ENCODE measurements around the gene LDLRAD3. TPM values are rescaled to one million over a fixed set of nuclear protein-coding genes. Genes with fewer than 3 reads are reported as not detected.

LDLRAD3 gene
- total RNA-seq, 2 experiments from 2014 or later, result 0.12 to 0.24 TPM

DNA sequence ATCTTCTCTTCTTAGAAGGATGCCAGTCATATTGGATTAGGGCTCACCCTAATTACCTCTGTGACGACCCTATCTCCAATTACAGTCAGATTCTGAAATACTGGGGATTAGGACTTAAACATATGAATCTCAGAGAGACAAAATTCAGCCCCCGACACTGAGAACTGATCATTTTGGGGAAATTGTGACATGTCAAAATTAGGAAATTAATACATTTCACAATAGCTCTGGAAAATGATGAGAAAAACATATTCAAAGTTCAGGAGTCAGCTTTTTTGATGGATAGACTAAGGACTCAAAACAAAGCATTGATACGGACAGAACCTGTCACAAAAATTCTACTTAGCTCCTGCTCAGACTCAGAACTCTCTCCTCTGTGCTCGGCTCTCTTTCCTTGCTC lies 304.6 kb downstream of the LDLRAD3 start:
- no peak overlapping the region for H3K4me3 Mint-ChIP-seq
- H3K27me3 Mint-ChIP-seq, result peaks cover 51% of the 10 kb centered on the region
- no peaks in the 10 kb centered on the region for H3K9me3 Mint-ChIP-seq
- no peaks in the 10 kb centered on the region for H3K36me3 Mint-ChIP-seq
- DNase-seq, result no peak
- H3K4me1 Mint-ChIP-seq, result peaks cover 6% of the 10 kb centered on the region
- no peak overlapping the region for H3K27ac Mint-ChIP-seq

DNA sequence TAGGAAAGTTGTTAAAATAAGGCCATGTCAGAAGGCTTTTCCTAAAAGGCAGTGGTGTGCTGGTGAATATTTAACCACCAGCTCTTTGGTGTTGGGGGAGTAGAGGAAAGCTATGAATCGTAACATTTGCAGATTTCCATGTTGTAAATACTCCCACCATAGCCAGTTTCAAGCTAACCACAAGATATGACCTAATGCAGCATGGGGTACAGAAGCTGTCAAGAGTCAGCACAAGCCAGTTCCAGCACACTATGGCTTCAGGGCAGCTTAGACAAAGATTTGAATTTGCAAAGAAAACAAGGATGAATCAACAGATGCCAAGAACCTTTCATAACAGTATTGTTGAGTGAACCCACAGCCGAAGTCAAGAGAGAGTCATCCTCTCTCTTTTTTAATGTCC lies 305.4 kb downstream of the LDLRAD3 start:
- H3K9me3 Mint-ChIP-seq, result no peaks in the 10 kb centered on the region
- no peak overlapping the region for H3K27ac Mint-ChIP-seq
- no peak for DNase-seq
- peaks cover 51% of the 10 kb centered on the region for H3K27me3 Mint-ChIP-seq
- H3K4me1 Mint-ChIP-seq, result peaks cover 6% of the 10 kb centered on the region
- H3K36me3 Mint-ChIP-seq, result no peaks in the 10 kb centered on the region
- H3K4me3 Mint-ChIP-seq, result no peak overlapping the region

DNA sequence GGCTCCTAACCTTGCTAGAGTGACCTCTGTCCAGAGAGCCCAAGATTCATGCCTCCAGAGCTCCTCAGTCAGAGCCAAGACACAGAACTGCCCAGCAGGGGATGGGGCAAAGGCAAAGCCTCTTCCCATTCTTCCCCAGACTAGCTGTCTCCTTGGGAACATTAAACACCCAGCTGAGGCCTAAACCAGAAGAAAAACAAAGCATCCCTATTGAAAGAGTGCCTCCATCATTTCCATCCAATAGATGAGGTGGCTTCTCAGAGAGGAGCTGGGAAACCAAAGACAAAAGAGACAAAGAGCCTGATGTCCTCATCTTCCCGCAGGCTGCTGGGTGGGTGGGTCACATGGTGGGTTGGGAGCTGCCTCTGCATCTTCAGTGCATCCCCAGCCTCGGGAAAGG lies 308.0 kb downstream of the LDLRAD3 start:
- H3K9me3 Mint-ChIP-seq, result no peaks in the 10 kb centered on the region
- peaks cover 37% of the 10 kb centered on the region for H3K27me3 Mint-ChIP-seq
- DNase-seq, result no peak
- no peak overlapping the region for H3K27ac Mint-ChIP-seq
- H3K4me3 Mint-ChIP-seq, result no peak overlapping the region
- peaks cover 6% of the 10 kb centered on the region for H3K4me1 Mint-ChIP-seq
- H3K36me3 Mint-ChIP-seq, result no peaks in the 10 kb centered on the region

DNA sequence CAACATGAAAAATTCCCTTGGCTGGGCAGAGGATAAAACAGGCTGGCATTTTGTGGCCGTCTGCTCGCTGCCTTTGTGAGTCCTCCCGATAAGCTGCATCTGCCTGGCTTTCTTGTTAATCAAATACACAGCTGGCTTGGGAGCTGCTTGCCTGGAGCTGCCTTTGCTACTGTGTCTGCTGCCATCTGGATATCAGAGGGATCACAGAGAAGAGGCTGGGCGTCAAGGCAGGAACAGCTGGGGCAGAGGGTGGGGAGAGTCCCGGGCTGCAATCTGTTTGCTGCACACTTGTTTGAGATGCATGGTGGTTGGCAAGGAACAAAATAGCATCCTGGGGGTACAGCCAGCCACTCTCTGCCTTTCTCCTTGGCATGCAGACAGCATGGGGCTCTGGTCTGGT lies 309.4 kb downstream of the LDLRAD3 start:
- no peak for DNase-seq
- no peak overlapping the region for H3K27ac Mint-ChIP-seq
- peaks cover 6% of the 10 kb centered on the region for H3K4me1 Mint-ChIP-seq
- H3K36me3 Mint-ChIP-seq, result no peaks in the 10 kb centered on the region
- peaks cover 33% of the 10 kb centered on the region for H3K27me3 Mint-ChIP-seq
- no peaks in the 10 kb centered on the region for H3K9me3 Mint-ChIP-seq
- H3K4me3 Mint-ChIP-seq, result no peak overlapping the region

DNA sequence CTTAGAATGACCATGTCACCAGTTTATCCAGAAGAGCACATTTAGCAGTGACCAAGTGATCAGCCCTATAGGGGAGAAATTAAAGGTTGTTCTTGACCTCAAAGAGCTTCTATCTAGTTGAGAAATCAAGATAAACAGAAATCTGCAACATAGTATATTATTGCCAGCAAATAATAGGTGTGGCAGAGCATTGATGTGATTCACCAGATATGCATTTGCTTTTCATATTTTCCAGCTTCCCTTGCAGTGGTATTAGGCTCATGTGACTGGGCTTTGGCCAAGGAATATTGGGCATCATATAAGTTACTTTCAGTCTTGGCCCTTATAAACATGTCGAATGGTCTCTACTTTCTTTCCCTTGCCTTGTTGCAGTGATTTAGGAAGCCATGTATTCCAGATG lies 310.9 kb downstream of the LDLRAD3 start:
- Mint-ChIP-seq H3K9me3 (no peaks in the 10 kb centered on the region), H3K4me1 (no peaks in the 10 kb centered on the region), H3K27me3 (peaks cover 28% of the 10 kb centered on the region), H3K36me3 (no peaks in the 10 kb centered on the region), H3K27ac (no peak overlapping the region), H3K4me3 (no peak overlapping the region)
- DNase-seq, result no peak

DNA sequence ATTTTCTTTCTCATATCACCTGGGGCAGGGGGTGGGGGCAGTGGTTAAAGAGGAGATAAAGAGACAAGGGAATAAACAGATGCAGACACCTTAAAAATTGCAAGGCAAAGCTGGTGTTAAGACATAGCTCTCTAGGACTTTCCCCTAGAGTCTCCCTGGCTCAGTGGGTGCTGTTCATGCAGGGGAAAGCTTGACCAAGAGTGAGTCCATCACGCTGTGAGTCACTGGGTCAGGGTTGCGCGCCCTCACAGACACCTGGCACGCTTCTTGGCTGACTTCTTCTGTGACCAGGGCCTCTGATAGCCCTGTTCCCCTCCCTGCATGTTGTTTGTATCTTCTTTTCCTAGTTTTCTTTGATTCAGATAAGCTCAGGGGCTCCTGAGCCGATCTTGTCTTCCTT lies 313.5 kb downstream of the LDLRAD3 start:
- Mint-ChIP-seq H3K4me1 (no peaks in the 10 kb centered on the region), H3K4me3 (no peak overlapping the region), H3K36me3 (no peaks in the 10 kb centered on the region), H3K27me3 (peaks cover 25% of the 10 kb centered on the region), H3K27ac (no peak overlapping the region), H3K9me3 (no peaks in the 10 kb centered on the region)
- DNase-seq, result no peak

DNA sequence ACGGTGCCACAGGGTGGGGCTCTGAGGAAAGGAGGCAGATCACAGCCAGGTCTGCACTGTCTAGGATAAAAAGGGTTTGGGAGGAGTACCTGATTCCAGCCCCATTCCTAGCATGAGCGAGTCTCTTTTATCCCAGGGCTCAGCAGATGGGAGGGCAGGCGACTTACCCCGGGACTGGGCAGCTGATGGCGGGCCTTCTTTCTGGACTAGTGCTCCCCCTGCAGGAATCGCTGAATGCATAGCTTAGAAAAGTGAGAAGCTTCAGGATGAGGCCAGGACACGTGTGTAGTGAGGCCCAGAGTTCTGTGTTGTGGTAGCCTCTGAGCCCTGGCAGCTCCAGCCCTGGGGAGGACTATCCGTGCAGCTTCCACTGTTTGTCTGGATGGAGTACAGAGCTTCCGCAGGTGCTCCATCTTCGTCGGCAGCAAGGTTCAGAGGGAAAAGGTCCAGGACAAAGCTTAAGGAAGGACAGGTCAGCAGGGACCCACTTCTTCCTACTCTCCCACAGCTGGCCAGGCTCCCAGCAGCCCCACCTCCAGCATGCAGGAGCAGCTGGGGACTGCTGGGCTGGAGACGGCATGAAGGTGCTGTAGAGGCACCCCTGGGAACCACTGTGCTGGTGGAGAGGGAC lies 315.0 kb downstream of the LDLRAD3 start:
- Mint-ChIP-seq H3K27me3 (peaks cover 25% of the 10 kb centered on the region), H3K4me1 (no peaks in the 10 kb centered on the region), H3K9me3 (no peaks in the 10 kb centered on the region), H3K36me3 (no peaks in the 10 kb centered on the region), H3K4me3 (no peak overlapping the region), H3K27ac (no peak overlapping the region)
- peak; percentile 21 for DNase-seq

DNA sequence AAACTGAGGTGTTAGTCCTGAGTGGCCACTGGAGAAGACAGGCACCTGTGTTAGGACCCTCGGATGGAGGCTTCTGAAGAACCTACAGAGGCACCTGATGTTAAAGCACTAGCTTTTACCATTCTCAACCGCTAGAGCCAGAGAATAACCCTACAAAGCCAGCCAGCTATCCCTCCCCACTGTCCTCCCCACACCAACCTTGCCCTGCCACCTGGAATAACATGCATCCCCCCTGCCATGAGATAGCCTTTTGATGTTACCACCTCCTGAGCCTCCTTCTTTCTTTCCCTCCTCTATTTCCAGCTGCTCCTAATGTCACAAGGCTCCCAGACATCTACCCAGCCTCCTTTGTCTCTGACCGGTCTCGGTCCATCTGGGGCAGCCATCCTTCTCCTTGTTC lies 317.2 kb downstream of the LDLRAD3 start:
- DNase-seq, result no peak

DNA sequence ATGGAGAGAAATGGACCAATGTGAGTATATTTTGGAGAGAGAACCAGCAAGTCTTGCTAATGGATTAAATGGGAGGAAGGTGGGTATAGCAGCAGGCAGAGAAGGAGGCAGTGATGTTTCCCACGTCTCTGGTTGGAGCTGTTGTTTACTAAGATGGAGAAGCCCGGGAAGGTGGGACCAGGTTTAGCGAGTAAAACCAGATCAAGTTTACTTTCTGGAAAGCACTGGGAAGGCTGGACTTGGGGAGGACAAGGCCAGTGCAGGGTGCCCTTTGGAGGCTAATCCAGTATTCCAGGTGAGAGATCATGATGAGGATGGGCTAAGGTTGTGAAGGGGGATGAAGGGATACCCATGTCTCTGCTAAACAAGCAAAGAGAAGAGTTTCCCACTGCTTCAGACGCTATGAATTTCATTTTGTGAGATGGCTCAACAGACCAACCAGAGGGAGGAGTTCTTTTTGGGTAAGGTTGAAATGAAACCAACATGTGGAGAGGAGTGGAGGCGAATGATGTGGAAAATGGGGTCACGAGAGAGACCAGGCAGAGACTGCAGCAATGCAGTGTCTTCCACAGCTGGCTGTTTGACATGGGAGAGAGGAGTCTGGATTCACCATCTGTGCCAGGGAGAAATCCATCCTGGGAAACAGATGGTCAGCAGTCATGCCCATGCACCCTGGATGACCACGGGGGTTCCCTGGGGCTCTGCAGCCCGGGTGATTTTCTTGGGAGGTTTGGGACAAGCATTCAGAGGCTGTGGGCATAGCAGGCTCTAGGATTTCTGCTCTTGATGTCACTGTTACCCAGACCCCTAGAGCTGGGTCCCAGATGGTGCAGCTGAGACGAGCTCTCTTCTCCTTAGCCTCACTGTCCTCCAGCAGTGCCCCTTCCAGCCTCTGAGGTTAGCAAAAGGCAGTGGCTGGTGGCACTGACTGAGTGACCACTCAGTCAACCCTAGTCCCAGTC lies 320.4 kb downstream of the LDLRAD3 start:
- H3K9me3 Mint-ChIP-seq, result no peaks in the 10 kb centered on the region
- no peak for DNase-seq
- H3K27ac Mint-ChIP-seq, result no peak overlapping the region
- peaks cover 7% of the 10 kb centered on the region for H3K27me3 Mint-ChIP-seq
- H3K36me3 Mint-ChIP-seq, result no peaks in the 10 kb centered on the region
- no peak overlapping the region for H3K4me3 Mint-ChIP-seq
- H3K4me1 Mint-ChIP-seq, result no peaks in the 10 kb centered on the region

More for the DNA sequence above, 317.2 kb downstream of the LDLRAD3 start:
- H3K36me3 Mint-ChIP-seq, result no peaks in the 10 kb centered on the region
- H3K4me3 Mint-ChIP-seq, result no peak overlapping the region
- H3K27ac Mint-ChIP-seq, result no peak overlapping the region
- peaks cover 25% of the 10 kb centered on the region for H3K27me3 Mint-ChIP-seq
- H3K9me3 Mint-ChIP-seq, result no peaks in the 10 kb centered on the region
- H3K4me1 Mint-ChIP-seq, result no peaks in the 10 kb centered on the region

DNA sequence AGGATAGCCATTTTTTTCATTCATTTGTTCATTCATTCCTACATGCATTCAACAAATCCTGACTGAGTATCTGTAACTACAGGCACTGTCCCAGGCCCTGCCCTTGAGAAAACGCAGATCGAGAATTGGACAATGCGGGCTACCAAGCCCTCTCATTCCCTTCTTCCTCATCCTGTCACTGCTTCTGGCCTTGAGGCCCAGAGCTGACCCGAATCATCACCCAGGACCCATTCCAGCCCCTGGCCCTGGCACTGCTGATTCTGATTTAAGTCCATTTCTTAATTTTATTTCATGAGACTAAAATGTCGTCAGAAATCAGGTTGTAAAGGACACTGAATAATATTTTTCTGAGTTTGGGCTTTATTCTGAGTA lies 321.1 kb downstream of the LDLRAD3 start:
- Mint-ChIP-seq H3K36me3 (no peaks in the 10 kb centered on the region), H3K9me3 (no peaks in the 10 kb centered on the region), H3K27ac (no peak overlapping the region), H3K4me1 (no peaks in the 10 kb centered on the region), H3K27me3 (peaks cover 5% of the 10 kb centered on the region), H3K4me3 (no peak overlapping the region)
- DNase-seq, result no peak

DNA sequence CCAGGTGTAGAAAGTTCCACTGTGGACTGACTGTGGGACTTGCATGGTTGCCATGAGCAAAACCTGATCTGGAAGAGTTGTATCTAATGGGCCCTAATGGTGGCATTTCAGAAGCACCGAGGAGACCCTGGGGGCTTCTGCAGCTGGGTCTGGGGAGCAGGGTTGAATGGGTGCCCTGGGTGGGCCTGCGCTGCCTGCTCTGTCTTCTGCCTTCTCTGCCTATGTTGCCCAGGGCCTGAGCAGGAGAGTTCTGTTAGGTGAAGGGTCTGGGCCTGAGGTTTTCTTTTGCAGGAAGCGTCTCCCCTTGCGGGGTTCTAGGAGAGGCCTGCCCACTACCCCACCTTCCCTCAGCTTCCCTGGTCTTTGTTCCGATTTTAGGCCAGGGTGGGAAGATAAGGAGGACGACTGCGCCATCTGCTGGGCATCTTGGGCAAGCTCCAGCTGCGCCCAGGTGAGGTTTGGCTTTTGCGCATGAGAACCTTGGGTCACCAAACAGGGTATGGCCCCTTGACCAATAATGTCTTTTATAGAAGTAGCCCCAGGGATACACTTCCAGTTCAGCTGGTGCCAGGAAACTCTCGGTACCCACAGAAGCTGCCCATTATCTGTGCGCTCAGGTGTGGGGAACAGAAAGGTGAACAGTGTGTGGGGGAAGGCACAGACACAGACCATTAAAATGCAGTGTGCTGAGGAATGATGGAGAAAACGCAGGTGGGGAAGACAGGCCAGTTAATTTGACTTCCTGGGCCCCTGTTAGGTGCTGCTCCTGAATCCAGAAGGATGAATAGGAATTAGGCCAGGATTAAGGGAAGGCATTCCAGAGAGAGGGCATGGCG lies 322.1 kb downstream of the LDLRAD3 start:
- no peaks in the 10 kb centered on the region for H3K27me3 Mint-ChIP-seq
- peak; percentile 35 for DNase-seq
- no peaks in the 10 kb centered on the region for H3K4me1 Mint-ChIP-seq
- H3K36me3 Mint-ChIP-seq, result peaks cover 2% of the 10 kb centered on the region
- no peak overlapping the region for H3K27ac Mint-ChIP-seq
- H3K4me3 Mint-ChIP-seq, result no peak overlapping the region
- H3K9me3 Mint-ChIP-seq, result no peaks in the 10 kb centered on the region

DNA sequence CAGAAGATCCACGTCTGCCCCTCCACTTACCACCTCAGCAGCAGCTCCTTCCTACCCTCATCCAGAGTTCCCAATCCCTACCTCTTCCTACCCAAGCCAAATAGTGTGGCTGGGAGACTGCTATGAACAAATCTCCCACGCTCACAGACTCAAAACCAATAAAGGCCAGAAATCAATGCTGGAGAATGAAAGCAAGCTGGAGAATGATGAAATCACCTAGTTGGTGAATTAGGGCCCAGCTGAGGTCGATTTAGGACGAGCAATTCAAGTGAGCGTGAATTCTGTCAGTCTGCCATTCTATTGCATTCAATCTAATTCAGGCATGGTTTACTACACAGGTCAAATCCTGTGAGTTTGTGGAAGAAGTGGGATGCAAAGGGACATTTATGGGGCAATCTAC lies 322.9 kb downstream of the LDLRAD3 start:
- peaks cover 10% of the 10 kb centered on the region for H3K36me3 Mint-ChIP-seq
- DNase-seq, result no peak
- H3K27ac Mint-ChIP-seq, result no peak overlapping the region
- H3K27me3 Mint-ChIP-seq, result no peaks in the 10 kb centered on the region
- no peaks in the 10 kb centered on the region for H3K4me1 Mint-ChIP-seq
- no peaks in the 10 kb centered on the region for H3K9me3 Mint-ChIP-seq
- H3K4me3 Mint-ChIP-seq, result no peak overlapping the region

DNA sequence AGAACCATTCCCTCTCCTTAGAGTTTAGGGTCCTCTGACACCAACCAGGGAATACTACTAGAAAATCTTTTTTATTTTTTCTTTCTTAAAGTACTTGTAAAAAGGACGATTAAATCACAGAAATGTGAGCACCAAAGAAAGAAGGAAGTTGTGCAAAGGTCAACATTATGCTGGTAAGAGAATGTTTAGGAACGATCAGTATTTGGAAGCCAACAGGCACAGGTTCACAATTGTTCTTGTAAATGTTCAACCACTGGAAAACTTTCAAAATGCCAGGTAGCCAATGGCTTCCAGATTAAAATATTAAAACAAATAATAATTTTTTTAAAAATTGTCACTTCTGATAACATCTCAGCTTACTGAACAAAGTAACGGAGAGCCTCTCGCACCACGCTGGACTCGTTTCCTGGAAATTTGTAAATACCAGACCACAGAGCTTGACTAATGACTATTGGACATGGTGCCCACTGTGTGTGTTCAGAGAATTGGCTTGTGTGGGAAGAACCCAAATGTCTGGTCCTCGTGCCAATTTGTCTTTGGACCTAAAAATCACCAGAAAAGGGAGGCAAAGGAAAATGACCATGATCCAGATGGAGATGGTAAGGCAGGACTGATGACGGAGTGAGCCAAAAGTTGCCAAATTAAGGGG lies 324.6 kb downstream of the LDLRAD3 start:
- DNase-seq, result no peak
- no peak overlapping the region for H3K4me3 Mint-ChIP-seq
- H3K9me3 Mint-ChIP-seq, result peaks cover 6% of the 10 kb centered on the region
- no peak overlapping the region for H3K27ac Mint-ChIP-seq
- no peaks in the 10 kb centered on the region for H3K27me3 Mint-ChIP-seq
- H3K4me1 Mint-ChIP-seq, result no peaks in the 10 kb centered on the region
- H3K36me3 Mint-ChIP-seq, result peaks cover 22% of the 10 kb centered on the region

DNA sequence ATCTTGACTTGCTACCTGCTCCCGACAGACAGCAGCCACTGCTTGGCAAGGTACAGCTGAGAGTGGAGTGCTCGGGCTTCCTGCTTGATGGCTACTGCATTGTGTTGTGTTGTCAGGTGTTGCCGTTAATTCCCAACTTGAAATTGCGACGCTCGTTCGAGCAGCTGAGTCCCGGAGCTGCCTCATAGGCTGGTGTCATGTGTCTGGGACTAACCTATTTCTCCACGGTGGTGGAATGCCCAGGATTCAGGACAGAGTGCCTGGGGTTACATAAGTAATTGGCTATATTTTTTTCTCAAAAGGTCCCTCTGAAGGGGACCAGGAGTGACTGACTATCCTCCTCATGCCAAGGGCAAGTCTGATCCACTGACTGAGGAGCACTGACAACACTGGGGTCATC lies 326.8 kb downstream of the LDLRAD3 start:
- H3K9me3 Mint-ChIP-seq, result peaks cover 10% of the 10 kb centered on the region
- DNase-seq, result no peak
- H3K4me1 Mint-ChIP-seq, result no peaks in the 10 kb centered on the region
- H3K27ac Mint-ChIP-seq, result no peak overlapping the region
- no peak overlapping the region for H3K4me3 Mint-ChIP-seq
- no peaks in the 10 kb centered on the region for H3K27me3 Mint-ChIP-seq
- H3K36me3 Mint-ChIP-seq, result peaks cover 40% of the 10 kb centered on the region

Data from activated naive CD8-positive, alpha-beta T cell treated with anti-CD3 and anti-CD28 coated beads for 36 hours (primary cell).